HG02938 (cell line): ENCODE data around the gene TOX2.
A peak's percentile ranks its signal among the peaks of the same experiment; 100 is the strongest.

ENCODE experiments used
- ATAC-seq: cut with Tn5 transposase; IDR thresholded peaks from one replicate; pipeline ENCODE4 v1.9.1; 2021; ENCODE audit warnings: mild to moderate bottlenecking, moderate library complexity; ENCODE audit not compliant: unreplicated experiment

The TOX2 gene

GRCh38 chr20:44016525-44016924, 101.9 kb downstream of the TOX2 start:
- ATAC-seq = no peak

- ATAC-seq = no peak
Measured at GRCh38 chr20:44017211-44017610, 102.6 kb downstream of the TOX2 start.

GRCh38 chr20:44017905-44018258, 103.2 kb downstream of the TOX2 start:
- no peak for ATAC-seq

GRCh38 chr20:44018259-44018941, 103.7 kb downstream of the TOX2 start:
- no peak for ATAC-seq

- no peak for ATAC-seq
Measured at GRCh38 chr20:44018942-44019637, 104.4 kb downstream of the TOX2 start.

- no peak for ATAC-seq
Measured at GRCh38 chr20:44019638-44020335, 105.1 kb downstream of the TOX2 start.

- ATAC-seq = no peak
Measured at GRCh38 chr20:44020406-44021148, 105.9 kb downstream of the TOX2 start.

GRCh38 chr20:44021186-44021585, 106.5 kb downstream of the TOX2 start:
- ATAC-seq = no peak

GRCh38 chr20:44021900-44022299, 107.2 kb downstream of the TOX2 start:
- no peak for ATAC-seq

- ATAC-seq = no peak
Measured at GRCh38 chr20:44022464-44022863, 107.8 kb downstream of the TOX2 start.

- no peak for ATAC-seq
Measured at GRCh38 chr20:44023515-44024371, 109.1 kb downstream of the TOX2 start.

- no peak for ATAC-seq
Measured at GRCh38 chr20:44024820-44025580, 110.3 kb downstream of the TOX2 start.

- ATAC-seq = no peak
Measured at GRCh38 chr20:44025756-44026155, 111.1 kb downstream of the TOX2 start.

- ATAC-seq = no peak
Measured at GRCh38 chr20:44026647-44027342, 112.1 kb downstream of the TOX2 start.

- ATAC-seq = no peak
Measured at GRCh38 chr20:44027343-44028002, 112.8 kb downstream of the TOX2 start.

- no peak for ATAC-seq
Measured at GRCh38 chr20:44028003-44028730, 113.5 kb downstream of the TOX2 start.

GRCh38 chr20:44028868-44029847, 114.5 kb downstream of the TOX2 start:
- ATAC-seq = peak; percentile 94
